NCI-H1105 (cell line): ENCODE measurements around the gene SAMD11.
"Not testable (repeated sequence)": the region's sequence is repeated elsewhere in the genome, so short reads cannot be mapped to it uniquely, and the experiment has no call there.

Experiments used
- DNase-seq: peaks from one replicate; lab custom pipeline; 2025; lab: John Stamatoyannopoulos, UW

Gene SAMD11

DNA sequence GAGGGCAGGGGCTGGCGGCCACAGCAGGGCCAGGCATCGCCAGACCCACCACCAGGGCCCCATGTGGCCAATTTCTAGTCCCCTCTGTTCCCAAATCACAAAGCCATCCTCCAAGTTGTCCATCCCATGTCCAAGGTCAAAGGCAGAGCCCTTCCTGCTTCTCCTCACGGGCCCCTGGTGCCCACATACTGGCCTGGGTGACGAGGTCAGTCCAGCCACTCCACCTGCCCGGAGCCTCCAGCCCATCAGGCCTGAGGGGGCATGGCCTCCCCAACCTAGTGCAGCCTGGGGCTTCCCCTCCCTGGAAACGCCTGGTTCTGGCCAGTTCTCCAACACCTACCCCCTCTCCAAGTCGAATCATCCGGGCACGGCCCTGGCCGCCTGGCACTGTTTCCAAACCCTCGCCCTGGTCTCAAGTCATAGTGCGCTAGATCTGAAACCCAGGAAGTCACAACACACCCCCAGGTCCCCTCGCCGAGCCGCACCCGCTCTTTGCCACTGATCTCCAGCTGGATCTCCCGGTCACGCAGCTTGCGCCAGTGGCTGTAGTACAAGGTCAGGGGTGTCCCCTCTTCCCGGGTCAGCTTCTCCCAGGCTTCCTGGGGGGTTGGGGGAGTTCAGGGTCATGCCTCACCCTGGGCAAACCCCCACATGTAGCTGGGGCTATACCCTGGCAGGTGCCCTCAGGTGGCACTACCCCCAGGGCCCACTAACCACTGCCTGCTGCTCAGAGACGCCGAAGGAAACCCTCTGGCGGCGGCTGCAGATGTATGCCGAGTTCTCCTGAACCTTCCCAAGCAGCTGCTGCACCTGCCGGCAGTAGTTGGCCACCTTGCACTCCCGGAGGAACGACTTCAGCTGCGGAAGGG, 22.2 kb downstream of the SAMD11 start:
- no peak for DNase-seq

DNA sequence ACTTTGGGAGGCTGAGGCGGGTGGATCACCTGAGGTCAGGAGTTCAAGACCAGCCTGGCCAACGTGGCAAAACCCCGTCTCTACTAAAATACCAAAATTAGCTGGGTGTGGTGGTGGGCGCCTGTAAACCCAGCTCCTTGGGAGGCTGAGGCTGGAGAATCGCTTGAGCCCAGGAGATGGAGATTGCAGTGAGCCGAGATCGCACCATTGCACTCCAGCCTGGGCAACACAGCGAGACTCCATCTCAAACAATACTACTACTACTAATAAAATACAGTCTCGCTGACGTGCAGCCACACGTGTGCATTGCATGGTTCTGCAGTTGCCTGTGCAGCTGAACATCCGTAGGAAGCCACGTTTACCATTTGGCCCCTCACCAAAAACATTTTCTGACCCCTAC, 23.1 kb downstream of the SAMD11 start:
- not testable (repeated sequence) for DNase-seq

DNA sequence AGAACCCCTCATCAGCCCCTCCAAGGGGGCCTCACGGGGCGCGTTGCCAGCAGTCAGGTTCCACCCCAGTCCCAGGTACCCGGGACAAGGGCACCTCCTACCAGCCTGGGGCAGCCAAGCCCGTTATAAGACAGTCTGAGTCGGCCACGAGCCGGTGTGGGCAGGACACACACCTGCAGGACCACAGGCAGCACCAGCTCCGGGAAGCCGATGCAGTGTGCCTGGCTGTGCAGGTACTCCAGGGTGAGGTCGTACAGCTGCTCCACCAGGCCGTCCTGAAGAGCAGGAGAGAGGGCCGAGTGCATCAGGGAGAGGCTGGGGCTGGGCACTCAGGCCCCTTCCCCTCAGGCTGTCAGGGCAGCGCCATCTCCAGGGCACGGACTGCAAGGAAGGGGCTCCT, 24.2 kb downstream of the SAMD11 start:
- no peak for DNase-seq

DNA sequence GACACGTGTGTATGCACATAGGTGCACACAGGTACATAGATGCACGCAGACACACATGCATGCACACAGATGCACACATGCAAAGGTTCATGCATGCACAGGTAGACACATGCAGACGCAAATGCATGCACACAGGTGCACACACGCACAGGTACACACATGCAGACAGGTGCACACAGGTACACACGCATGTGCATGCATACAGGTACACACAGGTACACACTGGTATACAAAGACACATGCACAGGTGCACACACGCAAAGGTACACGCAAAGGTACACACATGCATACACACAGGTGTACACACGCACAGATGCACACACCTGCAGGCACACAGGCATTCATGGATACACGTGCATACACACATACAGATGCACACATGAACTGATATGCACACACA, 26.5 kb downstream of the SAMD11 start:
- no peak for DNase-seq

DNA sequence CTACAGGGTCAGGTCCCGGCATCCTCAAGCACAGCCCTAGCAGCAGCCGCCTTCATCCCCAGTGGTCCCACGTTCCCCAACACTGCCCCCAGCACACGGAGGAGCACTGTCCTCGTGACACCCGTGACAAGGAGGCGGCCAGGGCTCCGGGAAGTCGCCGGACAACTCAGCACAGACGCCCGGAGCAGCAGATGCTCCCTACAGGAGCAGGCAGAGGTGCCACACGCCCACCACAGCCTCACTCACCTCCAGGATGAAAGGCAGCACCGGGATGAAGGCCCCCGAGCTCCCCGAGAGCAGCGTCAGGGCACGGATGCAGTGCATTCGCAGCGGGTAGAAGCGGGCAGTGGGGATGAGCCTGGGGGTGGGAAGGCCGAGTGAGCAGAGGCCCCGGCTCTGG, 27.2 kb downstream of the SAMD11 start:
- no peak for DNase-seq

DNA sequence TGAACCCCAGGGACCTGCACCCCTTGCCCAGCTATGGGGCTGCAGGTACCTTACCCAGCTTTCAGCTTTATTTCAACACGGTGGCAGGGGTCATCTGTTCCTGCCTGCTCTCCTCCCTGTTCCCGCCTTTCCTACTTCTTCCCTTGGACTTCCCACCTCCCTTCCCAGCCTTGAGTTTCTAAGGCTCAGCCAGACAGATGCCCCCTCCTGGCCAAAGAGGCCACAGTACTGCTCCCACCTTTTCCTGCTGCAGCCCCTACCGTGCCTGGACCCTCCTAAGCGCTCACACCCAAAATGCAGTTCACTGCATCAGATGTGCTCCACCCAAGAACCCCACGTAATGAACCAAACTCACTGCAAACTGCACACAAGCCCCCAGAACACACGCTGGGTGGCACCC, 27.6 kb downstream of the SAMD11 start:
- no peak for DNase-seq

DNA sequence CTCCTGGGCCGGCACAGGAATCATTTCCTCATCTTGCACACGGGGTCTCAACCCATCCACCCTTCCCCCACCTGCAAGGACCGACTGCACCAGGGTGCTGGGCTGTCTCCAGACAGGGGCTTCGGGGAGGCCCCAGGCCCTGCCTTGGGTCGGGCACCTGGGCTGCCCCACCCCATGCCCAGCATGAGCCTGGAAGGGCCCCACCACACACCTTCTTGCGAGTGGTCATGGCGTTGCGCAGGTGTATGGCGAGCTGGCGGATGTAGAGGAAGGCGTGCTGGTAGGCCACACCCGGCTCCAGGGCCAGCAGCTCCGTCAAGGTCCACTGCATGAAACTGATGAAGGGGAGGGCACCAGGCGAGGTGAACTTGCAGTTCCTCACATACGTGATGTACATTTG, 28.5 kb downstream of the SAMD11 start:
- DNase-seq = no peak

DNA sequence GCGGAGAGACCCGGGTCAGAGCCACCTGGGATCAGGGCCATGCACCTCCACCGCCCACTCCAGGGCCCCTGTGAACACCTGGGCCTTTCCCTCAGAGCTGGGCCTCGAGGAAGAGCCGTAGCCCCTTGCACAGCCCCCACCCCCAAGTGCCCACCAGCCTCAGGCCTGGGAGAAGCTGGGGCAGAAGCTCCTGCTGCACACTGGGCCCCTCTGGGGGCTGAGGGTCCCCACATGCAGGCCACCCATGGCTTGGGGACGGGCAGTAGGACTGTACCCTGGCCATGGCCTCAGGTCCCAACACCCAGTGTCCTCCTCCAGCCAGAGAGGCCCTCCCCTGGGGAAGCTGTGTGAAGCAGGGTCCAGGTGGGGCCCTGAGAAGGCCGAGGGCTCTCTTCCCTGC, 28.9 kb downstream of the SAMD11 start:
- no peak for DNase-seq

DNA sequence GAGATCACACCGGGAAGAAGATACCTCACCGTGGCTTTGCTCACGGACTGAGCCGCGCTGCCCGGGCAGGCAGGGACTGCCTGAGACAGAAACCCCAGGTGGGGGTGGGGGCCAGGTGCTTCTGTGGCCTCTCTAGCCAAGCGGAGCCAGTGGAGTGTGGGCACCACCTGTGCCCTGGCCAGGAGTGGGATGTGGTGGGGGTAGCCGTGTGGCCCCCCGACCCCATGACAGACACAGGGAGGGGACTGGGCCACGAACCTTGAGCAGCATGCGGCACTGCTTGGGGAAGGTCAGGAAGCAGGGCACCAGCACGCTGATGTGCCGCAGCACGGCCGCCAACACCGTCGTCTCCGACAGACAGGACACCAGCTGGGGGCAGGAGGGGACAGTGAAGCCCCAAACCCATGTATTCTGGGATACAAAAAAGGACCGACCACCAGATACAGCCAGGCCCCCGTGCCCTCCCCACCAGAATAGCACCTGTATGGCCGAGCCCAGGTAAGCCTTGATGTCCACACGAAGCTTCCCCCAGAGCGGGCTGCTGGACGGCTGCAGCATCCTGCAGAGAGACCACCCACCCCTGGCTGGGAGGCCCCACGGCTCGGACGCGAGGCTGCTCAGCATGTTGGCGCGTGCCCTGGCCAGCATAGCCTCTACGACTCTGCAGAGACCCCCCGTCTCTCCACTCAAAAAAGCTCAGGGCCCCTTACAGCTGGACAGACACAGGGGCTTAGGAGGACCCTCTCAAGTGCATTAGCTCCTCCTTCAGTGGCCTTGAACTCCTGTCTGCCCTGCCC, 30.0 kb downstream of the SAMD11 start:
- no peak for DNase-seq

DNA sequence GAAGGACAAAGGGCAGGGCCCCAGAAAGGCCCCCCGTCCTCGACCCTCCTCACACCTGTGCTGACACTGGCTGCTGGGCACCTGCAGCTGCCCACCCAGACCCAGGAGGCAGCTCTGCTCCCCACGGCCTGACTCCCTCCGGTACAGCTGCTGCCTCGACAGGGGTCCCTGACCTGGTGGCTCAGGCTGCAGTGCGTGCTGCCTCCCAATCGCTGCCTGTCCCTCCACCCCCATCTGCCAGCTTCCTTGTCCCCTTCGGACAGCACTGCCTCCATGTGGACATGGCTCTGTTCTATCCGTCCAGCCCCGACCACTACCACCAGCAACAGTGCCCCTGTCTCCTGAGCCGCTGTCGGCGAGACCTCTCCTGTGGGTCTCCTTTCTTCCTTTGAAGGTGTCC, 31.2 kb downstream of the SAMD11 start:
- DNase-seq = no peak

DNA sequence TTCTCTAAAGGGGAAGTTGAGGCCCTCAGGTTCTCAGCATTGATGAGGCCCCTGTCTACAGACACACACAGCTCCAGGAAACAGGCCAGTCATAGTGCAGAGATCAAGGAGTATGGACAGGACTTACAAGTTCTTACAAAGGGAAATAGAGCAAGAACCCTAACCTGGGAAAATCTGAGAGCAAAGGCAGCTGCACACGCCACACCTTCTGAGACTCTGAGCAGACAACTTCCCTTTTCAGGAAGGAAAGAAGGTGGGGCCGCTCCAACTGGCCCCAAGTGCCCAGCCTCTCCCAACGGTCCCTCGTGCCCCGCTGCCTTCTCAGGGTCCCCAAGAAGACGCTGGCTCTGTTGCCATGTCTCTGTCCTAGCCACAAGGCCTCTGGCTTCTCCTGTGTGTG, 31.8 kb downstream of the SAMD11 start:
- DNase-seq = no peak

DNA sequence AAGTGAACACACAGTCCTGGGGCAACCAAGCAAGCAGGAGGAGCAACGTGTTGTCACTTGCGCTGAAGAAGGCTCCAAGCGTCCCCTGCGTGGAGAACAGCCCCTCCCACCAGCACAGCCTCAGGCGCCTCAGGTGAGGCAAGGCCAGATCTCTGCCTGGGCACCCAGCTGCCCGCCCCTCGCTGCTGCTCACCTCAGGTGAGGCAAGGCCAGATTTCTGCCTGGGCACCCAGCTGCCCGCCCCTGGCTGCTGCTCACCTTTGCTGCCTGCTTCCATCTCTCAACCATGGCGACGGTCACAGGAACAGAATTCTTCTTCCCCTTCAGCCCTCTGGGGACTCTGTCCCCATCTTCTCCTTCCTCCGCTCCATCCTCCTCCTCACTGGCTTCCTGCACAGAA, 32.9 kb downstream of the SAMD11 start:
- DNase-seq = no peak

DNA sequence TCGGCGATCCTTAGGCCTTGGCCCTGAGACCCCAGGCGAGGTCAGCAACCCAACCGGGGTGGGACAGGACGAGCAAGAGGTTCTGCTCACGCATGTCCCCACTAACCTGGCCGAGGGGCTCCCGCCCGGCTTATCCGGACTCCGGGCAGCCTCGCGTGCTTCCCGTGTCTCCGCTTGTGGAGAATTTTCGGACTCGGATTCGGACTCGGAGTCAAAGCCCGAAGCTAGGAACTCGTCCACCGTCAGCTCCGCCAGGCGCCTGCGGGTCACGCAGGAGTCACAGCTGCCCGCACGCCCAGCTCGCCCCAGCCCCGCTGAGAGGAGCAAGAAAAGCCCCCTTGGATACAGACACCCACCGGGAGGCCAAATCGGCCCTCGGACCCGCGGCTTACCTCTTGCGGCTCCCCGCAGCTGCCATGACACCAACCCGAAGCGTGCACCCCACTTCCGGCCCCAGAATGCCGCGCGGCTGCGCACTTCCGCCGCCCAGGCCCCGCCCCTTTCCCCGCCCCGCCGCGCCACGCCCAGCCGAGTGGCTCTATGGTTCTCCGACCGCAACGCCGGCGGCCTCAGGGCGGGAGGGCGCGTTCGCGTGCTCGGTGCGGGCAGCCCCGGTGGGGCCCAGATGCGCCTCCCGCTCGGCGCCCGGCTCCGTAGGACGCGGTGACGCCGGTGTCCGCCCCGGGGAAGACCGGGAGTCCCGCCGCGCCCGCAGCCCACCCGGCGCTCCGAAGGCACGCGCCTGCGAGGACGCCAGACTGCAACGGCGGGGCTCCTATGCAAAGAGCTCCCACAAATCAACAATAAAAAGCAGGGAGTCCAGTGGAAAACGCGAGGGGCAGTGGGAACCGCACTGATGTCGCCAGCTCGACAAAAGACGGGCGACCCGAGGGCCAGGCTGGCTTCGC, 35.4 kb downstream of the SAMD11 start, which contains the start of gene NOC2L:
NOC2L (minus strand) TSS at position 434 of the 908 bp plus-strand sequence; CDS start at position 418, 16 bp downstream.
- peak; percentile 83 for DNase-seq

DNA sequence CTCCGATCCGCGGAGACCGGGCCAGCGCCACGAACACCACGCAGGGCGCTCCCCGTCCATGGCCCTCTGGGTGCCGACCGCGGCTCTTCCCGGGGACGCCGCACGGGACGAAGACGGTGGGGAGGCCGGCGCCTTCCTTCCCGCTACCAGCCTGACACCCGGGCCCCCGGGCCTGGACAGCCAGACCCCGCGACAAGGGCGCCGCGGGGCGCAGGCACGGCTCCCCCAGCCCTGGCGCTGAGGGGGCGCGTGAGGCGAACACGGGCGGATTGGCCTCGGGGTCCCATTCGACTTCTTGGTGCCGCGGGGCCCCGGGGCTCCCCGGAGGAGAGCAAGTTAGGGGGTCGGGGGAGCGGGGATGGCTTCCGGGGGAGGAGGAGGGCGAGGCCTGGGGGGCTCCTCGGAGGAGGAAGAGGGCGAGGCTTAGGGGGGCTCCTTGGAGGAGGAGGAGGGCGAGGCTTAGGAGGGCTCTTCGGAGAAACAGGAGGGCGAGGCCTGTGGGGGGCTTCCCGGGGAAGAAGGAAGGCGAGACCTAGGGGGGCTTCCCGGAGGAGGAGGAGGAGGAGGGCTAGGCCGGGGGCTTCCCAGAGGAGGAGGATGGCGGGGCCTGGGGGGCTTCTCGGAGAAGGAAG, 36.1 kb downstream of the SAMD11 start:
- DNase-seq = no peak

DNA sequence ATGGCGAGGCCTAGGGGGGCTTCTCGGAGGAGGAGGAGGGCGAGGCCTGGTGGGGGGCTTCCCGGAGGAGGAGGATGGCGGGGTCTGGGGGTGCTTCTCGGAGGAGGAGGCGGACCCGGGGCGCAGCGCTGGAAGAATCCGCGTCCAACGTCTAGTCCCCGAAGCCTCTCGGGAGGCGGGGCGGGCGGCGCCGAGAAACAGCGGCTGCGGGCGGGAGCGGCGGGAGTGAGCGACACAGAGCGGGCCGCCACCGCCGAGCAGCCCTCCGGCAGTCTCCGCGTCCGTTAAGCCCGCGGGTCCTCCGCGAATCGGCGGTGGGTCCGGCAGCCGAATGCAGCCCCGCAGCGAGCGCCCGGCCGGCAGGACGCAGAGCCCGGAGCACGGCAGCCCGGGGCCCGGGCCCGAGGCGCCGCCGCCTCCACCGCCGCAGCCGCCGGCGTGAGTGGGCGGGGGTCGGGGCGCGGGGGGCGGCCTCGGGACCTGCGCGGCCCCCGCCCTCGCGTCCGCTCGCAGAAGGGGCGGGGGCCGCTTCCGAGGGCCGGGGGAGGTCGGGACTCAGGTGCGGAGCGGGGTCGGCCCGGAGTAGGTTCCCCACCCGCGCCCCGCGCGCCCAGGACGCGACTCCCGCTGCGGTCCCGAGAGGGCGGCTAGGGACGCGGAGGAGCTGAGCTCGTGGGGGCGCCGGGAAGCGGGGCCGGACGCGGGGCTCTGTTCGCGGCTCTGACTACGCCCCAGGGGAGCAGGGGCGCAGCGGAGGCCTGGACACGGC, 36.8 kb downstream of the SAMD11 start, which contains the start of gene KLHL17:
KLHL17 (plus strand) TSS at position 222 of the 769 bp plus-strand sequence; CDS start at position 332, 110 bp downstream.
- DNase-seq = no peak

DNA sequence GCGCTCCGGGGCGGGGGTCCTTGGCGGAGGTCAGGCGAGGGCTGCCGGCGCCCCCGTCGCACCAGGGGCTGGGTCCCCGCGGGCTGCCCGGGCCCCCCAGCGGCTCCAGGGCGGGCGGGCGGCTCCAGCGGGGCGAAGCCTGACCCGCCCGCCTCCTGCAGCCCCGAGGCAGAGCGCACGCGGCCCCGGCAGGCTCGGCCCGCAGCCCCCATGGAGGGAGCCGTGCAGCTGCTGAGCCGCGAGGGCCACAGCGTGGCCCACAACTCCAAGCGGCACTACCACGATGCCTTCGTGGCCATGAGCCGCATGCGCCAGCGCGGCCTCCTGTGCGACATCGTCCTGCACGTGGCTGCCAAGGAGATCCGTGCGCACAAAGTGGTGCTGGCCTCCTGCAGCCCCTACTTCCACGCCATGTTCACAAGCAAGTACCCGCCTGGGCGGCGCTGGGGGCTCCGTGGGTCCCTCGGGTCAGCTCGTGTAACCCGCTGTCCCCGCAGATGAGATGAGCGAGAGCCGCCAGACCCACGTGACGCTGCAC, 37.5 kb downstream of the SAMD11 start:
- no peak for DNase-seq

DNA sequence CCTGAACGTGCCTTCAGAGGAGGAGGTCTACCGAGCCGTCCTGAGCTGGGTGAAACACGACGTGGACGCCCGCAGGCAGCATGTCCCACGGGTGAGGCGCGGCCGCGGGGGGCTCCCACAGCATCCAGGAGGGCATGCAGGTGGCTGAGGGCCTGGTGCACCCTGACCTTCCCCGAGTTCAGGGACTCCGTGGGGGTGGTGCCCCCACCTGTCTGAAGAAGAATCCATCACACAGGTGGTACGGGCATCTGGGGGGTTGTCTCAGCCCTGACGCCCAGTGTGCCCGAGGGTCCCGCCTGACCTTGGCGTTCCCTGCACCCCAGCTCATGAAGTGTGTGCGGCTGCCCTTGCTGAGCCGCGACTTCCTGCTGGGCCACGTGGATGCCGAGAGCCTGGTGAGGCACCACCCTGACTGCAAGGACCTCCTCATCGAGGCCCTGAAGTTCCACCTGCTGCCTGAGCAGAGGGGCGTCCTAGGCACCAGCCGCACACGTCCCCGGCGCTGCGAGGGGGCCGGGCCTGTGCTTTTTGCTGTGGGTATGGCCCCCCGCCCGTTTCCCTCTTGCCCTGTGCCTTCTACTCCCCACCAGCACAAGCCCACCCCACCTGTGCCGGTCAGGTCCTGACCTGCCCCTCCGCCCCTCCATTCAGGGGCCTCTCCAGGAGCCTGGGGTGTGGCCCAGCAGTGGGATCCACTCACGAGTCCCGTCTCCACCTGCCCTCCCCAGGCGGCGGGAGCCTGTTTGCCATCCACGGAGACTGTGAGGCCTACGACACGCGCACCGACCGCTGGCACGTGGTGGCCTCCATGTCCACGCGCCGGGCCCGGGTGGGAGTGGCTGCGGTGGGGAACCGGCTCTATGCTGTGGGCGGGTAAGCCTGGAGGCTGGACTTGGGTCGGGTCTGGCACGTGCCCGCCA, 38.9 kb downstream of the SAMD11 start:
- no peak for DNase-seq

DNA sequence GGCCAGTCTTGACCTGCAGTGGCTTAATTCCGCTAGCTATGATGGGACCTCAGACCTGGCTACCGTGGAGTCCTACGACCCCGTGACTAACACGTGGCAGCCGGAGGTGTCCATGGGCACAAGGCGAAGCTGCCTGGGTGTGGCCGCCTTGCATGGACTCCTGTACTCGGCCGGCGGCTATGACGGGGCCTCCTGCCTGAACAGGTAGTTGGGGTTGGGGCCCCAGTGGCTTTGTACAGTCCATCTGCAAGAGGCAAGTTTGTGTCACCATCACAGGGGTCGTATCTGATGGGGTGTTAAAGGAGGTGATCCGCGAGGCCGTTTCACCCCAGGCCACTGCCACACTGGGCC, 39.6 kb downstream of the SAMD11 start:
- no peak for DNase-seq

DNA sequence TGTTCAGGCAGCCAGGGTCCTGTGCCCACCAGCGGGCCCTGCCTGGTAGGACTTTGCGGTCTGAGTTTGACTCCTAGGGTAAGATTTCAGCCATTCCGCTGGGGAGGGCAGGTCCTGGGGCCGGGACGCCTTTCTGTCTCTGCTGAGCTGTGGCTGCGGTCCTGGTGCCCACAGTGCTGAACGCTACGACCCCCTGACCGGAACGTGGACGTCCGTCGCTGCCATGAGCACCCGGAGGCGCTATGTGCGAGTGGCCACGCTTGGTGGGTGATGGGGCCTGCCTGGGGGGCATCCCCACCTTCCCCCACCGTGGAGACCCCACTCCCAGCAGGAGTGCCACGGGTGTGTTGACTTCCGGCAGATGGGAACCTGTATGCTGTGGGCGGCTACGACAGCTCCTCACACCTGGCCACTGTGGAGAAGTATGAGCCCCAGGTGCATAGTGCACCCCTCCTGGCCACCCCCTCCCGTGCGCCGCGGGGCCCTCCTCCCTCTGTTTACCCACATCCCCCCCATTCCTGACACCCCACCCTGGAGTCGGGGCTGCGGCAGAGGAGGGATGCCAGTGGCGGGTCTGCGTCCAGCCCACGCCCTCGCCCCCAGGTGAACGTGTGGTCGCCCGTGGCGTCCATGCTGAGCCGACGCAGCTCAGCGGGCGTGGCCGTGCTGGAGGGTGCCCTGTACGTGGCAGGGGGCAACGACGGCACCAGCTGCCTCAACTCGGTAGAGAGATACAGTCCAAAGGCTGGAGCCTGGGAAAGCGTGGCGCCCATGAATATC, 40.2 kb downstream of the SAMD11 start:
- no peak for DNase-seq
